Type B pancreatic cell (in vitro differentiated cells): ENCODE results near the gene DCLK1. TPM values are rescaled to one million over a fixed set of nuclear protein-coding genes. Genes with fewer than 3 reads are reported as not detected.

Experiments
- DNase-seq: peaks from one replicate; pipeline ENCODE4 v3.0.0; 2021; ENCODE audit warnings: mixed read lengths; ENCODE audit not compliant: unreplicated experiment; ENCODE audit errors: extremely low spot score
- H3K27ac Mint-ChIP-seq: 2 replicates; pipeline ENCODE4 v1.8.0; 2021; ENCODE audit warnings: mild to moderate bottlenecking, mixed read lengths
- H3K27me3 Mint-ChIP-seq: 2 replicates; pipeline ENCODE4 v1.8.0; 2021; ENCODE audit warnings: mixed read lengths
- H3K36me3 Mint-ChIP-seq: 2 replicates; pipeline ENCODE4 v1.8.0; 2021; ENCODE audit warnings: mixed read lengths
- H3K4me1 Mint-ChIP-seq: one replicate; pipeline ENCODE4 v1.8.0; 2021; ENCODE audit warnings: mixed read lengths; ENCODE audit not compliant: unreplicated experiment
- H3K4me3 Mint-ChIP-seq: 2 replicates; pipeline ENCODE4 v1.8.0; 2021; ENCODE audit warnings: mild to moderate bottlenecking, mixed read lengths
- H3K9me3 Mint-ChIP-seq: 2 replicates; pipeline ENCODE4 v1.8.0; 2021; ENCODE audit warnings: mixed read lengths
- long read RNA-seq: library from polyadenylated mRNA; unstranded; transcript quantifications from one replicate; pipeline ENCODE4 v2.0.0, GENCODE V29; 2020
- total RNA-seq: library from RNA; stranded (reverse); gene quantifications from 2 replicates; pipeline ENCODE4 v1.2.1, GENCODE V29; 2021; ENCODE audit warnings: low replicate concordance
- TF ChIP-seq, protein P1 (sequence below): fragments of 200-600 bp; sonication (generic); conservative IDR thresholded peaks from 2 replicates; pipeline ENCODE4 v1.5.0; 2021; ENCODE audit warnings: antibody characterized with exemption, mild to moderate bottlenecking

DCLK1 gene
- 11.4 and 47.1 TPM in 2 replicates for total RNA-seq
- long read RNA-seq, full-length matches to known transcripts, result 2 of 6 reads
- long read RNA-seq, partial matches to known transcripts, result 0 of 6 reads
- long read RNA-seq, other reads (novel, unspliced or antisense), result 4 of 6 reads

DNA sequence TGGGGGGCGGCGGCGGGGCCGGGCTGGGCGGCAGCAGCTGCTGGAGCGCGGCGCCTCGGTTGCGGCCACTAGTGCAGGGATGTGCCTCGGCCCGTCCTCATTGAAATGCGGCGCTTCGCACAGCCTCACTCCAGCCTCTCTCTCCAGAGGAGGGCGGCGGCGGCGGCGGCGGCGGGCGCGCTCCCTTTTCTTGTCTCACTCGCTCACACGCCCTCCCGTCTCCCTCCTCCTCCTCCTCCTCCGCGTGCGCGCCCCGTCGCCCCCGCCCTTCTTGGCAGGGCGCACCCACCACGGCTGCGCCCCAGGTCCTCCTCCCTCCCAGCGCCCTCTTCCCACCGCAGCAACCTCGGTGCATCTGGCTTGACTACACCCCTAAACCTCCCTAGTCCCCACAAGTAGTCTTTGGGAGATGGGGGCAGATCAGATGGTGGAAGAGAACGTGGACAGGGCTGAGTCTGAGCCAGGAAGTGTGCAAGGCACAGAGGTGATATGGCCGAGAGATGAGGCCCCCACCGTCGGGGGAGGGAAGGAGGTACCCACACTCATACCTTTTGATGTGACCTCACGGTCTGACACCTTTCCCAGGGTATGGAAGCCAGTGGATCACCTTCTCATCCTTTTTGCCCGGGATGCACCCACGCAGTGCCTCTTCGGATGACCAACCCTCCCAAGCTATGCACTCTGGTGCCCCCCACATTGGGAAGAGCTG lies at the start of gene DCLK1:
TSS of gene DCLK1 (minus strand) at position 161 of the 709 bp plus-strand sequence.
- Mint-ChIP-seq H3K9me3 (no peaks in the 10 kb centered on the region), H3K36me3 (no peaks in the 10 kb centered on the region), H3K4me1 (peaks cover 13% of the 10 kb centered on the region), H3K4me3 (peak within 1 kb of the TSS; percentile 92), H3K27me3 (peaks cover 84% of the 10 kb centered on the region), H3K27ac (peak within 1 kb of the TSS; percentile 31)
- DNase-seq, result peak; percentile 75
- TF ChIP-seq, protein P1, sequence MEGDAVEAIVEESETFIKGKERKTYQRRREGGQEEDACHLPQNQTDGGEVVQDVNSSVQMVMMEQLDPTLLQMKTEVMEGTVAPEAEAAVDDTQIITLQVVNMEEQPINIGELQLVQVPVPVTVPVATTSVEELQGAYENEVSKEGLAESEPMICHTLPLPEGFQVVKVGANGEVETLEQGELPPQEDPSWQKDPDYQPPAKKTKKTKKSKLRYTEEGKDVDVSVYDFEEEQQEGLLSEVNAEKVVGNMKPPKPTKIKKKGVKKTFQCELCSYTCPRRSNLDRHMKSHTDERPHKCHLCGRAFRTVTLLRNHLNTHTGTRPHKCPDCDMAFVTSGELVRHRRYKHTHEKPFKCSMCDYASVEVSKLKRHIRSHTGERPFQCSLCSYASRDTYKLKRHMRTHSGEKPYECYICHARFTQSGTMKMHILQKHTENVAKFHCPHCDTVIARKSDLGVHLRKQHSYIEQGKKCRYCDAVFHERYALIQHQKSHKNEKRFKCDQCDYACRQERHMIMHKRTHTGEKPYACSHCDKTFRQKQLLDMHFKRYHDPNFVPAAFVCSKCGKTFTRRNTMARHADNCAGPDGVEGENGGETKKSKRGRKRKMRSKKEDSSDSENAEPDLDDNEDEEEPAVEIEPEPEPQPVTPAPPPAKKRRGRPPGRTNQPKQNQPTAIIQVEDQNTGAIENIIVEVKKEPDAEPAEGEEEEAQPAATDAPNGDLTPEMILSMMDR, result no peak

GRCh38 chr13:36175621-36176020 lies 44.4 kb upstream of the DCLK1 start:
- Mint-ChIP-seq H3K27ac (no peak overlapping the region), H3K27me3 (peaks cover 8% of the 10 kb centered on the region), H3K9me3 (no peaks in the 10 kb centered on the region), H3K36me3 (no peaks in the 10 kb centered on the region), H3K4me1 (no peaks in the 10 kb centered on the region), H3K4me3 (no peak overlapping the region)
- TF ChIP-seq, protein P1, result no peak
- DNase-seq, result no peak

GRCh38 chr13:36174923-36175322 lies 43.7 kb upstream of the DCLK1 start:
- Mint-ChIP-seq H3K27me3 (peaks cover 8% of the 10 kb centered on the region), H3K36me3 (no peaks in the 10 kb centered on the region), H3K4me3 (no peak overlapping the region), H3K27ac (no peak overlapping the region), H3K9me3 (no peaks in the 10 kb centered on the region), H3K4me1 (no peaks in the 10 kb centered on the region)
- TF ChIP-seq, protein P1, result no peak
- DNase-seq, result no peak

DNA sequence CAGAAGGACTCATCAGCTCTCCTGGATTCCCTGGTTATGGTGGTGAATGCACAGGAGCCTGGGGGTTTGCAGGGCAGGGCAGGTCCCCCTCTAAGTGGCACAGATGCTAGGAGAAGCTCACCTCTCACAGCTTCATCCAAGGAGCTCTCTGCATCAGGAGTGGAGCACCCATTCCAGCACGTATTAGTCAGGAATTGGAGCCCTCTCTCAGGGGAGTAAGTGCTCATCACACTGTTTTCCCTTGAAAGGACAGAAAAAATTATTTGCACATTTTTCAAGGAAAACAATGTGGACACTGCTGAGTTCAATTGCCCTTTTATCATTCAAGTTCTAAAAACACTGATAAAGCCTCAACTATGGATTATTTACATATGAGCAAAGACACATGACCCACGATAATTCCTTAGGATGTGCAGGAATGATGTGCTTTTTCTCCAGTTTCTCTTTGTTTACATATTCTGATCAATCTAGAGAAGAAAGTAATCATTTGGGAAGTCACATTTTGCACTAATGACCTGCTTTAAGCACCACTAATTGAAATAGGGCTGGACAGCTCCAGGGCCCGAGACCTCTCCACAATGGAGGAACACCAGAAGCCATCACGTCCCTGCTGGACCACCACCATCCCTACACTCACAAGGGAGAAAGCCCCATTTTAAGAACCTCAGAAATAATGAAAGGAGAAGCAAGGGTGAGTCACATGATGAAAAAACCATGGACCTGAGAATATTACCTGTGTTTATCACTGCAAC lies 42.6 kb upstream of the DCLK1 start:
- TF ChIP-seq, protein P1, result no peak
- no peak overlapping the region for H3K27ac Mint-ChIP-seq
- DNase-seq, result no peak
- no peaks in the 10 kb centered on the region for H3K4me1 Mint-ChIP-seq
- peaks cover 8% of the 10 kb centered on the region for H3K27me3 Mint-ChIP-seq
- no peaks in the 10 kb centered on the region for H3K9me3 Mint-ChIP-seq
- no peak overlapping the region for H3K4me3 Mint-ChIP-seq
- H3K36me3 Mint-ChIP-seq, result no peaks in the 10 kb centered on the region

DNA sequence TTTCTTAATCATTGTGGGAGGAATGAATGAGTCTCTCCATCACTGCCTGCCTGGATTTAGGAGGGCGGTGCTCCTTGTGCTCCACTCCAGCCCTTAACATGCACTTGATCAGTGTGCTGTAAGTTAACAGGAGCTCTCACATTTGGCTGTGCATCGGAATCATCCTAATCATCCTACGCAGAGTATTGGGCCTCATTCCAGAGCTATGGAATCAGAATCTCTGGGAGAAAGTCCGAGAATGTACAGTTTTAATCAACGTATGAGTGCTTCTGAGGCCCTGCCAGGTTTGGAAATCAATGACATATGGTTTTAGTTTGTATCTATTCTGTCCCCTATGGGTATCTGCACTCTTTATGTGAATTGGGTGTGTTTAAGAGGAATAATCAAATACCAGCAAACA lies 34.9 kb upstream of the DCLK1 start:
- no peaks in the 10 kb centered on the region for H3K36me3 Mint-ChIP-seq
- H3K27ac Mint-ChIP-seq, result peak overlapping the region; percentile 50
- no peak overlapping the region for H3K4me3 Mint-ChIP-seq
- TF ChIP-seq, protein P1, result no peak
- no peak for DNase-seq
- no peaks in the 10 kb centered on the region for H3K9me3 Mint-ChIP-seq
- peaks cover 15% of the 10 kb centered on the region for H3K4me1 Mint-ChIP-seq
- peaks cover 5% of the 10 kb centered on the region for H3K27me3 Mint-ChIP-seq
